GM06990 (cell line): ENCODE results near the gene TET1.

Experiments used
- DNase-seq: peaks from one replicate; pipeline ENCODE4 v3.0.0-alpha.2; 2011; ENCODE audit not compliant: insufficient read length; ENCODE audit errors: extremely low read depth
- H3K27me3 ChIP-seq: replicated peaks from 2 replicates; pipeline ENCODE4 v1.6.0; 2011; ENCODE audit warnings: low read length; ENCODE audit not compliant: control insufficient read depth, insufficient read depth
- H3K36me3 ChIP-seq: 2 replicates; pipeline ENCODE4 v1.5.1; 2011; ENCODE audit warnings: low read length; ENCODE audit not compliant: control insufficient read depth, insufficient read depth
- H3K4me3 ChIP-seq: replicated peaks from 2 replicates; pipeline ENCODE4 v1.5.1; 2011; ENCODE audit warnings: low read depth, mild to moderate bottlenecking, control low read depth, low read length
- TF ChIP-seq, protein P1 (sequence below): IDR thresholded peaks from 2 replicates; pipeline ENCODE4 v1.5.1; 2011; ENCODE audit warnings: low read length, control low read depth, mild to moderate bottlenecking, inconsistent platforms; ENCODE audit not compliant: insufficient read depth, poor library complexity, severe bottlenecking

The TET1 gene

DNA sequence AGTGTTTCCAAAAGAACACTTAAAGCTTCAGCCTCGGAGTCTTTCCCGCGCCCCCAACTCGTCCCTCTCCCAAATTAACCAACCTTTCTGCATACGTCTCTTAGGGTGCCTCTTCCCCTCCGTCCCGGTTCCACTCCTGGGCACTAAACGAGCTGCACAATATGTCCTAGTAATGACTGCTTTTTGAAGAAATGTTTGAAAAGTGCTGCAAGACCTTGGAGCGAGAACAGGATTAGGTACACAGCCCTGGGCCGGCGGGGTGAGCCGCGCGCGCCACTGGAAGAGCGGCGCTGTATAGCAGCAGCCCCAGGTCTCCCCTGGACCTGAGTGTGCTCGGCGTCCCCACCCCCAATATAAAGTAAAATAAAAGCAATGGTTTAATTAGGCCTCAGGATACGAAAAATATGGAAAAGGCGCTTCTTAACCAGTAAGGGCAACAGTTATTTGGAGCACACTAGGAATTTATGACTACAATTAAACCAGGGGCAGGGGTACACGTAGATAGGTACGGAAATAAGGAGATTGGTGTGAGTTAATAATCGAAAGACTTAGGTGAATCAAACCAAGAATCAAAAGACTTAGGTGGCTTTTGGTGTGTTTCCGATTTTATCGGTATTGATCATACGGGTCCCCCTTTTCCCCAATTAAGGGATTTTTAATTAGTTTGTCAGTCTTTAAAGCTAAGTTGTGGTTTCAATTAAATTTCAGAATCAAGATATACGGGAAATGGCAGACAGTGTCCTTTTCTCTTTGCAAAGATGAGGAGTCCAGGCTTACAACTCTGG is 1.9 kb downstream of the TET1 start:
- DNase-seq: no peak
- no peak overlapping the region for H3K4me3 ChIP-seq
- no peaks in the 10 kb centered on the region; the same call in none of the 2 replicates for H3K27me3 ChIP-seq
- TF ChIP-seq, protein P1, sequence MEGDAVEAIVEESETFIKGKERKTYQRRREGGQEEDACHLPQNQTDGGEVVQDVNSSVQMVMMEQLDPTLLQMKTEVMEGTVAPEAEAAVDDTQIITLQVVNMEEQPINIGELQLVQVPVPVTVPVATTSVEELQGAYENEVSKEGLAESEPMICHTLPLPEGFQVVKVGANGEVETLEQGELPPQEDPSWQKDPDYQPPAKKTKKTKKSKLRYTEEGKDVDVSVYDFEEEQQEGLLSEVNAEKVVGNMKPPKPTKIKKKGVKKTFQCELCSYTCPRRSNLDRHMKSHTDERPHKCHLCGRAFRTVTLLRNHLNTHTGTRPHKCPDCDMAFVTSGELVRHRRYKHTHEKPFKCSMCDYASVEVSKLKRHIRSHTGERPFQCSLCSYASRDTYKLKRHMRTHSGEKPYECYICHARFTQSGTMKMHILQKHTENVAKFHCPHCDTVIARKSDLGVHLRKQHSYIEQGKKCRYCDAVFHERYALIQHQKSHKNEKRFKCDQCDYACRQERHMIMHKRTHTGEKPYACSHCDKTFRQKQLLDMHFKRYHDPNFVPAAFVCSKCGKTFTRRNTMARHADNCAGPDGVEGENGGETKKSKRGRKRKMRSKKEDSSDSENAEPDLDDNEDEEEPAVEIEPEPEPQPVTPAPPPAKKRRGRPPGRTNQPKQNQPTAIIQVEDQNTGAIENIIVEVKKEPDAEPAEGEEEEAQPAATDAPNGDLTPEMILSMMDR: no peak
- H3K36me3 ChIP-seq: no peaks in the 10 kb centered on the region

DNA sequence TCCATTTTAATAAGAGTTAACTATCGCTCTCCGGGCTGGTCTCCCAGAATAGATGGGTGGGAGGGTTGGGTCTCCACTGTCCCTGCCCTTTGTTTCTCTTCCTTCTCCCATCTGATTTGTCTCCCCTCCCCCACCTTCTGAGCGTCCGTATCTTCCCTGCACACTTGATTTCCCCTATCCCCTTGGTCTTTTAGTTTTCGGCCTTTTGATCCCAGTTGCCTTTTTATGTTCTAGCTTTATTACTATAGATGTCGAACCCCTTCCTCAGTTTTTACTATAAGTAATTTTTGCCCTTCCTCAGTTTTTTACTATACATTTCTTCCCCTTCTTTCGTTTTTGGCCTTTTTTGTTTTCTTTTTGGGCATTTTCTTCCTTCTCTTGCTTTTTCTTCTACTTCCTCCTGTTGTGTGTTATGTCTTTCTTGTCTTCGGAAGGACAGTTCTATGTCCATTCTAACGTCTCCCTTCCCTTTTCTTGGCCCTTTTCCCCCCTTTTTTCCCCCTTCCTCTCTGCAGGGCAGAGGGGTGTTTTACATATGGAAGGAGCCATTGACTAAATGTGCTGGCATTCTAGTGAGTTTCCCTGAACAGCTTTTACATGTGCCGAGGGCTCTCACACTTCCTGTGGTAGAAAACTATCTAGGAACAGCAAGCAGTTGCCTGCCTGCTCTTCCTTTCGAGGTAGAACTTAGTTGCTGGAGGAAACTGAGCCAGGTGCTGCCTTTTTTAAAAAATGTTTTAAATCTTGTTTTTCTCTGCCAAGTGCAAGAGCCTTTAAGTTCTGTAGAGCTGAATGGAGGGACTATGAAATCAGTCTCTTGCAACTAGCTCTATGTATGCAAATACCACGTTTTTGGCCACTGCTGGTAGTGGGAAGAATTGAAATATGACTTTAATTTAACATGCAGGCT is 2.8 kb downstream of the TET1 start:
- H3K4me3 ChIP-seq: no peak overlapping the region
- no peaks in the 10 kb centered on the region; the same call in none of the 2 replicates for H3K27me3 ChIP-seq
- H3K36me3 ChIP-seq: no peaks in the 10 kb centered on the region
- TF ChIP-seq, protein P1: no peak
- no peak for DNase-seq

DNA sequence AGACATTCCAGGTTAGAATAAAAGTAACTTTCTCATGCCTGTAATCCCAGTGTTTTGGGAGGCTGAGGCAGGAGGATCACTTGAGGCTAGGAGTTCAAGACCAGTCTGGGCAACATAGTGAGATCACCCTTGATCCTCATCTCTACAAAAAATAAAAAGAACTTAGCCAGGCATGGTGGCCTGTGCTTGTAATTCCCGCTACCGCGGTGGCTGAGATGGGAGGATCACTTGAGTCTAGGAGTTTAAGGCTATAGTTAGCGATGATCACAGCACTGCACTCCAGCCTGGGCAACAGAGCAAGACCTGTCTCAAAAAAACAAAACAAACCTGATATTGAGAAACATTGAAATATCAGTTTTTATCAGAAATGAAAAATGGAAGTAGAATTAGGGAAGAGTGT is 4.6 kb downstream of the TET1 start:
- Histone ChIP-seq H3K36me3 (no peaks in the 10 kb centered on the region), H3K27me3 (no peaks in the 10 kb centered on the region; the same call in 1 of the 2 replicates), H3K4me3 (no peak overlapping the region)
- DNase-seq: no peak
- TF ChIP-seq, protein P1: no peak

DNA sequence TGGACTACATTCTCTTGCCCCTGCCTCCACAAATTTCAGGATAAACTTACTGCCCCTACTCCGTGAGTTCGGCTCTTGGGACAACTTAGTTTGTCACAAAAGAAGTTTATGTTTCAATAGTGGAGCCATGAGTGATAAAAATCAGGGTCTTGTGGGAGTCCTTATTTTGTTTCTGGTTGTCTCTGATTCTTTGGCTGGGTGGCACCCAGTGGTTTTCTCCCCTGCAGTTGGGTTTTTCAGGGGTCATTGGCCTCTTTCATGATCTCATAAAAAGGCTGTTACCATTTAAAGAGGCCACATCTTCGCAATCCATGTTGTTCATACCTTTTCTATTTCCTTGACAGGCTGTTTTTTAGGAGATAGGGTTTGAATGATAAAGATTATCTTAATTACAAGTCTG is 5.5 kb downstream of the TET1 start:
- Histone ChIP-seq H3K4me3 (no peak overlapping the region), H3K27me3 (no peaks in the 10 kb centered on the region; the same call in 1 of the 2 replicates), H3K36me3 (no peaks in the 10 kb centered on the region)
- no peak for DNase-seq
- TF ChIP-seq, protein P1: no peak

DNA sequence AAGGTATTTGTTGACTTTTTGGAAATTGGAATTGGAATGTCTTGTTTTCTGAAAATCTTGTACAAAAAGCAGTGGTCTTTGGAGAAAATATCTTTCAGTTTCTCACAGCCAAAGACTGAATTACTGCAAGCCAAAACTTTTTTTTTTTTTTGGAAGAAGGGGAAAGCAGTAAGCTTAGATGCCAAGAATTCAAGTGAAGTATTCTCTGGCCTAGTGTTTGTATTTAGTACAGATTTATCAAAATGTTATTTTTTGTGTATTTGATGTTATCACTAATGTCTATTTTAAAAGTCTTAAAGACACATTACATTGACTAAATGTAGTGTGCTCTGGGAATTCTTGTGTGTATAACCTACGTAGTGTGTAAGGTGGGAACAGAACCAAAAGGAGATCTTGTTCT is 6.2 kb downstream of the TET1 start:
- Histone ChIP-seq H3K27me3 (no peaks in the 10 kb centered on the region; the same call in 1 of the 2 replicates), H3K36me3 (no peaks in the 10 kb centered on the region), H3K4me3 (no peak overlapping the region)
- TF ChIP-seq, protein P1: no peak
- no peak for DNase-seq
